Natural killer cell (primary cell): ENCODE data around the gene VPS26B. TPM values are rescaled to one million over a fixed set of nuclear protein-coding genes. Genes with fewer than 3 reads are reported as not detected.

Experiments
- ATAC-seq, 3 donors: fragments of 150-1000 bp in 2 of 3; fragments of 200-7000 bp in 1 of 3; cut with Tn5 transposase; 1 replicate in 1 of 3; 2 replicates in 2 of 3; pipeline ENCODE4 v1.10.0; 2021; ENCODE audit warnings: mild to moderate bottlenecking in 2 of 3, moderate library complexity in 2 of 3
- DNase-seq, 2 donors: peaks; one replicate each; pipeline versions ENCODE4 v3.0.0 to v3.0.0-alpha.2; 2013 to 2021; ENCODE audit warnings: mixed read lengths in 1 of 2
- H3K27ac ChIP-seq: one replicate; pipeline ENCODE4 v1.5.1; 2013; ENCODE audit warnings: mild to moderate bottlenecking, low read length
- H3K27me3 ChIP-seq: one replicate; pipeline ENCODE4 v1.6.1; 2013; ENCODE audit warnings: low read length; ENCODE audit not compliant: control insufficient read depth, insufficient read depth
- H3K36me3 ChIP-seq: one replicate; pipeline ENCODE4 v1.6.1; 2013; ENCODE audit warnings: low read length; ENCODE audit not compliant: control insufficient read depth, insufficient read depth
- H3K4me1 ChIP-seq: one replicate; pipeline ENCODE4 v1.6.1; 2013; ENCODE audit warnings: low read length; ENCODE audit not compliant: control insufficient read depth, insufficient read depth
- H3K4me3 ChIP-seq: one replicate; pipeline ENCODE4 v1.5.1; 2013; ENCODE audit warnings: low read length
- H3K9me3 ChIP-seq: one replicate; pipeline ENCODE4 v1.6.1; 2013; ENCODE audit warnings: low read length; ENCODE audit not compliant: control insufficient read depth, insufficient read depth
- H3K27ac Mint-ChIP-seq, 2 donors: one replicate each; pipeline ENCODE4 v1.8.0; 2022; ENCODE audit warnings: mild to moderate bottlenecking in 2 of 2, mixed read lengths in 2 of 2, moderate library complexity in 1 of 2
- H3K27me3 Mint-ChIP-seq, 2 donors: one replicate each; pipeline ENCODE4 v1.8.0; 2022; ENCODE audit warnings: low read depth in 2 of 2, mixed read lengths in 2 of 2
- H3K36me3 Mint-ChIP-seq: one replicate; pipeline ENCODE4 v1.8.0; 2022; ENCODE audit warnings: mixed read lengths
- H3K4me1 Mint-ChIP-seq, 2 donors: one replicate each; pipeline ENCODE4 v1.8.0; 2022; ENCODE audit warnings: mixed read lengths in 2 of 2
- H3K4me3 Mint-ChIP-seq: one replicate; pipeline ENCODE4 v1.8.0; 2022; ENCODE audit warnings: mild to moderate bottlenecking, moderate library complexity, mixed read lengths
- H3K9me3 Mint-ChIP-seq, 2 donors: one replicate each; pipeline ENCODE4 v1.8.0; 2022; ENCODE audit warnings: mixed read lengths in 2 of 2
- CTCF ChIP-seq: fragments of 200-600 bp; IDR thresholded peaks from one replicate; pipeline ENCODE4 v1.8.0; 2022; ENCODE audit warnings: antibody characterized with exemption
- WGBS: methylation state at CpG from one replicate; pipeline ENCODE4 v1.1.7; 2013; ENCODE audit warnings: missing lambda C conversion rate; ENCODE audit not compliant: insufficient coverage; 5-methylcytosine and 5-hydroxymethylcytosine counted together
- intact Hi-C: fragments of 100-400 bp; cut with micrococcal nuclease; formaldehyde crosslinking; loops from one replicate; pipeline ENCODE4 v1.14.2; 2022
- total RNA-seq, 4 donors: library from RNA; stranded (reverse); fragments of 120-200 nt in 1 of 4; gene quantifications; one replicate each; pipeline versions ENCODE4 v1.2.3 to v1.2.4, GENCODE V29; 2013 to 2022

Gene VPS26B
- total RNA-seq, 3 donors from 2014 or later (not counting 1 experiment from before 2014, with no cell fraction given): 83.0 to 113 (median 107) TPM

- 88% methylated on average over 6 of the region's 6 CpGs for WGBS
- H3K27me3 ChIP-seq: no peaks in the 10 kb centered on the region
- no peaks in the 10 kb centered on the region for H3K36me3 Mint-ChIP-seq
- peaks cover 83 to 88% of the 10 kb centered on the region in 2 donors for H3K4me1 Mint-ChIP-seq
- no peaks in the 10 kb centered on the region for H3K9me3 Mint-ChIP-seq
- peak overlapping the region; percentile 82 for H3K4me3 Mint-ChIP-seq
- DNase-seq (no peak), ATAC-seq (no peak)
- peak overlapping the region; percentile 10 to 73 for H3K27ac Mint-ChIP-seq
- H3K4me1 ChIP-seq: peaks cover 76% of the 10 kb centered on the region
- H3K9me3 ChIP-seq: no peaks in the 10 kb centered on the region
- no peak overlapping the region for H3K4me3 ChIP-seq
- H3K27ac ChIP-seq: no peak overlapping the region
- intact Hi-C loops: loop anchor here (10.0 kb wide), 1 partner anchor 356 kb away; no protein-coding TSS in a partner anchor
- TF ChIP-seq CTCF: no peak
- H3K36me3 ChIP-seq: no peaks in the 10 kb centered on the region
- H3K27me3 Mint-ChIP-seq: no peaks in the 10 kb centered on the region
These were observed 4.8 kb downstream of the VPS26B start for GRCh38 chr11:134229126-134229790.

- intact Hi-C loops: no loop called here
- H3K27ac ChIP-seq: no peak overlapping the region
- no peaks in the 10 kb centered on the region for H3K27me3 Mint-ChIP-seq
- H3K27ac Mint-ChIP-seq: peak overlapping the region; percentile 5 to 73
- ATAC-seq (no peak), DNase-seq (no peak)
- H3K4me3 Mint-ChIP-seq: peak overlapping the region; percentile 82
- H3K4me1 Mint-ChIP-seq: peaks cover 79 to 89% of the 10 kb centered on the region in 2 donors
- no peak overlapping the region for H3K4me3 ChIP-seq
- H3K36me3 Mint-ChIP-seq: no peaks in the 10 kb centered on the region
- no peak for TF ChIP-seq CTCF
- no peaks in the 10 kb centered on the region for H3K9me3 ChIP-seq
- whole genome bisulfite sequencing: 18% methylated on average over 3 of the region's 4 CpGs
- no peaks in the 10 kb centered on the region for H3K27me3 ChIP-seq
- H3K9me3 Mint-ChIP-seq: no peaks in the 10 kb centered on the region
- H3K36me3 ChIP-seq: peaks cover 5% of the 10 kb centered on the region
- peaks cover 72% of the 10 kb centered on the region for H3K4me1 ChIP-seq
These were observed 5.9 kb downstream of the VPS26B start for GRCh38 chr11:134230339-134230738.

- peaks cover 55% of the 10 kb centered on the region for H3K4me1 ChIP-seq
- no peak for TF ChIP-seq CTCF
- ATAC-seq (no peak), DNase-seq (no peak)
- H3K9me3 ChIP-seq: no peaks in the 10 kb centered on the region
- H3K36me3 Mint-ChIP-seq: peaks cover 10% of the 10 kb centered on the region
- intact Hi-C loops: no loop called here
- peak overlapping the region; percentile 12 to 73 for H3K27ac Mint-ChIP-seq
- H3K4me3 ChIP-seq: no peak overlapping the region
- no peak overlapping the region for H3K27ac ChIP-seq
- peaks cover 69 to 77% of the 10 kb centered on the region in 2 donors for H3K4me1 Mint-ChIP-seq
- H3K27me3 ChIP-seq: no peaks in the 10 kb centered on the region
- 77% methylated on average over 10 of the region's 10 CpGs for WGBS
- peaks cover 11% of the 10 kb centered on the region for H3K36me3 ChIP-seq
- H3K27me3 Mint-ChIP-seq: no peaks in the 10 kb centered on the region
- peak overlapping the region; percentile 87 for H3K4me3 Mint-ChIP-seq
- no peaks in the 10 kb centered on the region for H3K9me3 Mint-ChIP-seq
These were observed 7.6 kb downstream of the VPS26B start for GRCh38 chr11:134231958-134232659.
